ENCODE measurements around the gene MRPS30.
"Not testable (repeated sequence)": the region's sequence is repeated elsewhere in the genome, so short reads cannot be mapped to it uniquely, and the experiment has no call there.

The MRPS30 gene

GRCh38 chr5:44783634-44784315 is 25.0 kb upstream of the MRPS30 start:
- no peak overlapping the region for H3K27ac ChIP-seq
- TF ChIP-seq CTCF (IDR thresholded peaks at IDR 0.05) = no peak
- no peak for TF ChIP-seq ZFX (IDR thresholded peaks at IDR 0.05; ENCODE audit: borderline replicate concordance)

- TF ChIP-seq CTCF (IDR thresholded peaks at IDR 0.05) (no peak), ZFX (IDR thresholded peaks at IDR 0.05; ENCODE audit: borderline replicate concordance) (no peak)
- no peak overlapping the region for H3K27ac ChIP-seq
These were observed 21.0 kb upstream of the MRPS30 start for GRCh38 chr5:44787731-44788130.

- not testable (repeated sequence) for H3K27ac ChIP-seq
These were observed 19.3 kb upstream of the MRPS30 start for GRCh38 chr5:44789372-44789995.

GRCh38 chr5:44792031-44792673 is 16.6 kb upstream of the MRPS30 start:
- not testable (repeated sequence) for H3K27ac ChIP-seq

- TF ChIP-seq CTCF (IDR thresholded peaks at IDR 0.05) (no peak), ZFX (IDR thresholded peaks at IDR 0.05; ENCODE audit: borderline replicate concordance) (no peak)
These were observed 14.4 kb upstream of the MRPS30 start for GRCh38 chr5:44794371-44794770.

GRCh38 chr5:44795496-44795895 is 13.3 kb upstream of the MRPS30 start:
- no peak overlapping the region for H3K27ac ChIP-seq
- TF ChIP-seq CTCF (IDR thresholded peaks at IDR 0.05) (no peak), ZFX (IDR thresholded peaks at IDR 0.05; ENCODE audit: borderline replicate concordance) (no peak)

More at GRCh38 chr5:44794371-44794770, 14.4 kb upstream of the MRPS30 start:
- H3K27ac ChIP-seq = no peak overlapping the region

- TF ChIP-seq ZFX (IDR thresholded peaks at IDR 0.05; ENCODE audit: borderline replicate concordance) (no peak), CTCF (IDR thresholded peaks at IDR 0.05) (no peak)
- H3K27ac ChIP-seq = no peak overlapping the region
These were observed 10.9 kb upstream of the MRPS30 start for GRCh38 chr5:44797841-44798240.

GRCh38 chr5:44801992-44802391 is 6.8 kb upstream of the MRPS30 start:
- H3K27ac ChIP-seq = no peak overlapping the region
- TF ChIP-seq CTCF (IDR thresholded peaks at IDR 0.05) (no peak), ZFX (IDR thresholded peaks at IDR 0.05; ENCODE audit: borderline replicate concordance) (no peak)

All from 22Rv1 (cell line).